Activated T-cell treated with anti-CD3 and anti-CD28 coated beads for 48 hours (primary cell): Measurements from ENCODE around the gene FGD6.
"Not testable (repeated sequence)": the region's sequence is repeated elsewhere in the genome, so short reads cannot be mapped to it uniquely, and the experiment has no call there.

Source experiments
- DNase-seq: peaks from one replicate; pipeline ENCODE4 v3.0.0-alpha.2; 2020; ENCODE audit warnings: low read depth

FGD6 gene

DNA sequence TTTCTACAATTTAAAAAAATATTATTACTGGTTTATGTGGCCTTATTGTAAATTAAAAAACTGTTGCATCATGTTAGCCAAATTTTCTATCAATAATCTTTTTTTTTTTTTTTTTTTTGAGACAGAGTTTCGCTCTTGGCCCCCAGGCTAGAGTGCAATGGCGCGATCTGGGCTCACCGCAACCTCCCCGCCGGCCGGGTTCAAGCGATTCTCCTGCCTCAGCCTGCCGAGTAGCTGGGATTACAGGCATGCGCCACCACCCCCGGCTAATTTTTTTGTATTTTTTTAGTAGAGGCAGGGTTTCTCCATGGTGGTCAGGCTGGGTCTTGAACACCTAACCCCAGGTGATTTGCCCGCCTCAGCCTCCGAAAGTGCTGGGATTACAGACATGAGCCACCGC, 16.9 kb upstream of the FGD6 start:
- DNase-seq: not testable (repeated sequence)

DNA sequence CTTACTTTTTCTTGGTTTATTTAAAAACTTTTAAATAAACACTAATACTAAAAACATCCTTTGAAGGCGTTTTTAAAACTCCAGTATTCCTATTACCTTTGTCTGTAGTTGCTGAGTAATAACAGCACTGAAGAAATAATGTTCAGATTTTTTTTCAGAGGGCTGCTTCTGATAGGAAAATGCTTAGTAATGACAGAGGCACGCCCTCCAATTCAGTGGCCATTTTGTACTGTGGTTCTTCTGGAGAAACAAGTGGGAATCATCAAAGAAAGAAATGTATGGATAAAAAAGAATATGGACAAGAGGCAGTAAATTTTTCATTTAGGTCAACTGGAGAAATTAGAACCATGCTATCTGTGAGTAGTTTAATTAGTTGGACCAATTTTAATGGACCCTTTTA, 13.9 kb upstream of the FGD6 start:
- DNase-seq: no peak

DNA sequence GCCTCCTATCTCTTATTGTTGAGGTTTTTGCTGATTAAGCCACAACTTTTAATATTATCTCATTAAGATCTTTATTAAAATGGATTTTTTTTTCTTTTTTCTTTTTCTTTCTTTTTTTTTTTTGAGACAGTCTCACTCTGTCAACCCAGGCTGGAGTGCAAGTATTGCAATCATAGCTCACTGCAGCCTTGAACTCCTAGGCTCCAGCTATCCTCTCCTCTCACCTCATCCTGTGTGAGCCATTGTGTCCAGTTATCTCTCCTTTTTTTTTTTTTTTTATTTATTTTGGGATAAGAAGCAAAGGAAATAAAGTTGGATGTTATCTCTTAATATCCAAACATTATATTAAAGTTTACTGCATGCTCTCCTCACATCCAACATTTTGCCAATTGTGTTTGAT, 13.0 kb upstream of the FGD6 start:
- DNase-seq: no peak

DNA sequence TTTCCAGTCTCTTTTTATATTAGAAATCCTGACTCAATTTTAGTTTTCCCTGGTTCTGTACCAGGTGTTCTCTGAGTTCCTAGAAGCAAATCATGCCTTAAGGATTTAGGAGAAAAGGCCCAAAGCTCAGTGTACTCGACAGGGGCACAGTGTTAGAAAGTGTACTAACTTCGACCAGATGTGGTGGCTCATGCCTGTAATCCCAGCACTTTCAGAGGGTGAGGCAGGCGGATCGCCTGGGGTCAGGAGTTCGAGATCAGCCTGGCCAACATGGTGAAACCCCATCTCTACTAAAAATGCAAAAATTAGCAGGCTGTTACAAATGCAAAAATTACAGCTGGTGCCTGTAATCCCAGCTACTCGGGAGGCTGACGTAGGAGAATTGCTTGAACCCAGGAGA, 12.4 kb upstream of the FGD6 start:
- DNase-seq: no peak

- DNase-seq: no peak
Measured at GRCh38 chr12:95228617-95229016, 11.3 kb upstream of the FGD6 start.

DNA sequence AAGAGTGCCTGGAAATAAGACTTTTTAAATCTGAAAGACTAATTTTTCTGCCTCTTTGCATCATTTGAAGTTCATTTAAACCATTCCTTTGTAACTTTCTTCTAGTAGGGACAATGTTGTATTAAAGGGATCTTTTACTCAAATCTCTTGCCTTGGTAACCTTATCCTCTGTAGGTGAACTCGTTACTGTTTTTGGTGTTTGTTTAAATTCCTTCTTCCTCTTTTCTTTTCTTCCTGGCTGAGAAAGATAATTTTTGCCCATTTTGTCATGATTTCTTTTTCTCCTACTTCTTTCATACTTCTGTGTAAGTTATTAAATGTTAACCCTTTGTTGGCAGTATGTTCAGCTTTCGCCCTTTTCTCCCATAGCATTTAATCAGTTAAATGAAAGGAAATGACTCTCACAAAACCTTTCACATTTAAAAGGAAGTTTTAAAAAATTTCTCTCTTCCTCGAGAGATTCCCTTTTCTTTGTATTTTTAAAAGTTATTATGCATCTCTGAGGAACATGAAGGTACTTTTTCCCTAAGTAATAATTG, 10.6 kb upstream of the FGD6 start:
- DNase-seq: no peak

- no peak for DNase-seq
Measured at GRCh38 chr12:95225645-95226212, 8.5 kb upstream of the FGD6 start.

GRCh38 chr12:95224202-95225170, 7.2 kb upstream of the FGD6 start:
- DNase-seq: no peak

DNA sequence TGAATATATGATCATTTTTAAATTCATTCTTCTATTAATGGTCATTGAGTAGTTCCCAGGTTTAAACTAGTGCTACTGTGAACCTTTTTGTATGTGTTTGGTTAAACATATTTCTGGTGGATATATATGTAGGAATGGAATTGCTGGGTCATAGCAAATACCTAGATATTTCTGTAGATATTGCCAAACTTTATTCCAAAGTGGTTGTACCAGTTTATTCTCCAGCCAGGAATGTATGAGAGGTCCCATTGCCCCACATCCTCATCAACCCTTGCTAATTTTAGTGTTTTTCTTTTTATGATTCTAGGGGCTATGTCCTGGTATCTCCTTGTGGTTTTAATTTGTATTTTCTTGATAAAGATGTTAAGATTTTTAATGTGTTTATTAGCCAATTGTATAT, 3.5 kb upstream of the FGD6 start:
- no peak for DNase-seq

DNA sequence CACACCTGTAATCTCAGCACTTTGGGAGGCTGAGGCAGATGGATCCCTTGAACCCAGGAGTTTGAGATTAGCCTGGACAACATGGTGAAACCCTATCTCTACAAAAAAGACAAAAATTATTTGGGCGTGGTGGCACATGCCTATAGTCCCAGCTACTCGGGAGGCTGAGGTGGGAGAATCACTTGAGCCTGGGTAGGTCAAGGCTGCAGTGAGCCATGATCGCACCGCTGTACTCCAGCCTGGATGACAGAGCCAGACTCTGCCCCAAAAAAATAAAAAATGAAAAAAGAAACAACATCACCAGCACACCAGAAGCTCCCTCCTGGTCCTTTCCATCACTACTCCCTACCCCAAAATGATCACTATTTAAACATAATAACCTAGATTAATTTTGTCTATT, 2.9 kb upstream of the FGD6 start:
- DNase-seq: no peak

GRCh38 chr12:95218150-95219133, 1.2 kb upstream of the FGD6 start:
- DNase-seq: peak; percentile 24

- DNase-seq: no peak
Measured at GRCh38 chr12:95216711-95217376, 423 bp downstream of the FGD6 start.

- DNase-seq: no peak
Measured at GRCh38 chr12:95215949-95216348, 1.3 kb downstream of the FGD6 start.

GRCh38 chr12:95214466-95214865, 2.8 kb downstream of the FGD6 start:
- no peak for DNase-seq

GRCh38 chr12:95213928-95214327, 3.3 kb downstream of the FGD6 start:
- no peak for DNase-seq

- no peak for DNase-seq
Measured at GRCh38 chr12:95213119-95213518, 4.1 kb downstream of the FGD6 start.

DNA sequence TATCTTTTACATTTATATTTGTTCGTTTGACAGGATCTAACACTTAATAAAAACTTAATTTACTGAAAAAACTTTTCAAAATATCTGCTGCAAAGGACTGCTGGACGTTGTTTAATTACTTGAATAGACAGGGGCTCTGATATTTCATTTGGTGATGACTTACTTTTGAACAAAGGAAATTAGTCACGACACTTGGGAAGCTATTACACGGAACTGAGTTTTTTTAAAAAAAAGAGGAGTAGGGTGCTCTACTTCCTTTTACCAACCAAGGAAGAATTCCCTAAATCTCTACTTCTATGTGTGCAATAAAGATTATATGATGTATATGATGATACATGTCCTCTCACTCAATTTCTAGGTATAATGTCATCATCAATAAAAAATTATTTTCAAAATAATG, 4.7 kb downstream of the FGD6 start:
- DNase-seq: no peak

GRCh38 chr12:95208678-95209077, 8.6 kb downstream of the FGD6 start:
- no peak for DNase-seq

- DNase-seq: no peak
Measured at GRCh38 chr12:95207407-95207806, 9.9 kb downstream of the FGD6 start.

GRCh38 chr12:95206916-95207315, 10.4 kb downstream of the FGD6 start:
- no peak for DNase-seq

GRCh38 chr12:95205685-95206084, 11.6 kb downstream of the FGD6 start:
- no peak for DNase-seq
